ENCODE measurements around the gene TMEM60. TPM values are rescaled to one million over a fixed set of nuclear protein-coding genes. Genes with fewer than 3 reads are reported as not detected.

TMEM60 gene
- total RNA-seq, 4 donors from 2014 or later, result 0.51 to 27.6 (median 9.0) TPM

DNA sequence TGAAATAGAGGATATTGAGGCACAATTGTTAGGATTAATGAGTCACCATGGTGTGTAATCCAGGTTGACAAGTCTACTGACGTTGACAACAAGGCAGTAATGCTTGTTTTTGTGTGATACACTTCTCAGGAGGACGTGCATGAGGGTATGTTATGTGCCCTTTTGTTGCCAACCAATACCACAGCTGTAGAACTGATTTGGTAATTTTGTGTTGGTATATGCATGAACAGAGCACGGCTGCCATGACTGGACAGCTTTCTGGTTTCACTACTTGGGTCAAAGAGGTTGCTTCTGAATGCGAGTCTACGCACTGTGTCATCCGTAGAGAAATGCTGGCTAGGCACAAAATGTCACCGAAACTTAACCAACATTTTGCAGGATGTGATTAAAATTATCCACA is 33.2 kb upstream of the TMEM60 start:
- TF ChIP-seq, protein P1, sequence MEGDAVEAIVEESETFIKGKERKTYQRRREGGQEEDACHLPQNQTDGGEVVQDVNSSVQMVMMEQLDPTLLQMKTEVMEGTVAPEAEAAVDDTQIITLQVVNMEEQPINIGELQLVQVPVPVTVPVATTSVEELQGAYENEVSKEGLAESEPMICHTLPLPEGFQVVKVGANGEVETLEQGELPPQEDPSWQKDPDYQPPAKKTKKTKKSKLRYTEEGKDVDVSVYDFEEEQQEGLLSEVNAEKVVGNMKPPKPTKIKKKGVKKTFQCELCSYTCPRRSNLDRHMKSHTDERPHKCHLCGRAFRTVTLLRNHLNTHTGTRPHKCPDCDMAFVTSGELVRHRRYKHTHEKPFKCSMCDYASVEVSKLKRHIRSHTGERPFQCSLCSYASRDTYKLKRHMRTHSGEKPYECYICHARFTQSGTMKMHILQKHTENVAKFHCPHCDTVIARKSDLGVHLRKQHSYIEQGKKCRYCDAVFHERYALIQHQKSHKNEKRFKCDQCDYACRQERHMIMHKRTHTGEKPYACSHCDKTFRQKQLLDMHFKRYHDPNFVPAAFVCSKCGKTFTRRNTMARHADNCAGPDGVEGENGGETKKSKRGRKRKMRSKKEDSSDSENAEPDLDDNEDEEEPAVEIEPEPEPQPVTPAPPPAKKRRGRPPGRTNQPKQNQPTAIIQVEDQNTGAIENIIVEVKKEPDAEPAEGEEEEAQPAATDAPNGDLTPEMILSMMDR (IDR thresholded peaks at IDR 0.05), result no peak
- no peak for TF ChIP-seq POLR2A (IDR thresholded peaks at IDR 0.05)
- H3K4me3 ChIP-seq, result no peak overlapping the region
- intact Hi-C loops (cut with DNase I; ENCODE audit: low total_unique reads), result no loop called here
- H3K27ac ChIP-seq, result no peak overlapping the region
- no peaks in the 10 kb centered on the region for H3K36me3 ChIP-seq
- DNase-seq, result no peak
- H3K9me3 ChIP-seq, result no peaks in the 10 kb centered on the region
- H3K4me1 ChIP-seq, result no peaks in the 10 kb centered on the region
- H3K27me3 ChIP-seq, result no peaks in the 10 kb centered on the region

DNA sequence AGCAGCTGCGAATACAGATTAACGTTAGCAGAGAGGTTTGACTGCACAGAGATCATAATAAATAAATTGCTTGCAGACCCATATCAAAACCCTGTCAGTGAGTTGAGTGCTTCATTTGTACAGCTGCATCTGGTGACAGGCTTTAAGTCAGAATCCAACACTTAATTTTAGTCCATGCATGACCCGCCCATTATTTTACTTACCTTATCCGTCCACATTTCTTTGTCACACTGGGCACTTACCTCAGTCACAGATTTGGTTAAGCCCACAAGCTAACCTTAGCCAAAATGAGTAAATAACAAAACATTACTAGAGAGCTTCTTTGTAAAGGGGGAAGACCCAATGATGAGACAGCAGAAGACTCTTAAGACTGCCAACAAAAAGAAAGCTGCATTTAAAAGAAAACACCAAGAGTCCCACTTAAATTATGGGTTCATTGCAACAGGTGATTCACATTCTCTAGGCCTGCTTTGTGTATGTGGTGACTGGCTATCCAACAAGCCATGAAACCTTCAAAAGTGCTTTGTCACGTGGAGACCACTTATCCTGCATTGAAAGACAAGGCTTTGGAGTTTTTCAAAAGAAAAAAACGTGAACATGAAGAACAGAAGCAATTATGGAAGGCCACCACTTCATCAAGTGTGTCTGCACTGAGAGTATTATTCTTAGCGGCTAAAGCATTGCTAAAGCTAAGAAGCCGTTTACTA is 32.6 kb upstream of the TMEM60 start:
- no peak for DNase-seq
- TF ChIP-seq, protein P1 (IDR thresholded peaks at IDR 0.05), result no peak
- TF ChIP-seq POLR2A (IDR thresholded peaks at IDR 0.05), result no peak
- no peak overlapping the region for H3K27ac ChIP-seq
- no peaks in the 10 kb centered on the region for H3K36me3 ChIP-seq
- no peak overlapping the region for H3K4me3 ChIP-seq
- intact Hi-C loops (cut with DNase I; ENCODE audit: low total_unique reads), result no loop called here
- no peaks in the 10 kb centered on the region for H3K27me3 ChIP-seq
- peaks cover 0 to 2% of the 10 kb centered on the region in 2 donors for H3K9me3 ChIP-seq
- H3K4me1 ChIP-seq, result no peaks in the 10 kb centered on the region

GRCh38 chr7:77827999-77828398 is 29.8 kb upstream of the TMEM60 start:
- Histone ChIP-seq H3K36me3 (no peaks in the 10 kb centered on the region), H3K27me3 (no peaks in the 10 kb centered on the region), H3K9me3 (peaks cover 0 to 5% of the 10 kb centered on the region in 2 donors), H3K4me3 (no peak overlapping the region), H3K4me1 (no peaks in the 10 kb centered on the region), H3K27ac (no peak overlapping the region)
- DNase-seq, result no peak
- TF ChIP-seq POLR2A (IDR thresholded peaks at IDR 0.05), result no peak
- TF ChIP-seq, protein P1 (IDR thresholded peaks at IDR 0.05), result no peak
- intact Hi-C loops (cut with DNase I; ENCODE audit: low total_unique reads), result no loop called here

DNA sequence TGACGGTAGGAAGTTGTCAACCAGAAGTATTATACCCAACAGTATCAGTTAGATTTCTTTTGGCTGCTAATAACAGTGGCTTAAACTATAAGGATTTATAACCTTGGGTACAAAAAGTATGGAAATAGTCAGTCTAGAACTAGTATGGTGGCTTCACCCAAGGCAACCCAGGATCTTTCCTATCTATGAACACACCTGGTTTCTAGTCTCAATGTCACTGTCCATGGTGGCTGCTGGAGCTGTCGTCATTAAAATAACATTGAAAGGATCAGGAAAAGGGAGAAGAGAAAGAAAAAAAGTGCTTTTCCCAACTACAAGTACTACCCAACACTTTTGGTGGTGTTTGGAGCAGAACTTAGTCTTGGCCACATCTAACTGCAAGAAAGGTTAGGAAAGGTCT is 28.1 kb upstream of the TMEM60 start:
- no peak for TF ChIP-seq POLR2A (IDR thresholded peaks at IDR 0.05)
- TF ChIP-seq, protein P1 (IDR thresholded peaks at IDR 0.05), result no peak
- Histone ChIP-seq H3K27me3 (no peaks in the 10 kb centered on the region), H3K4me1 (no peaks in the 10 kb centered on the region), H3K4me3 (no peak overlapping the region), H3K36me3 (no peaks in the 10 kb centered on the region), H3K9me3 (peaks cover 0 to 7% of the 10 kb centered on the region in 2 donors), H3K27ac (no peak overlapping the region)
- intact Hi-C loops (cut with DNase I; ENCODE audit: low total_unique reads), result no loop called here
- no peak for DNase-seq

- Histone ChIP-seq H3K9me3 (peaks cover 0 to 14% of the 10 kb centered on the region in 2 donors), H3K4me3 (no peak overlapping the region), H3K27ac (no peak overlapping the region), H3K36me3 (no peaks in the 10 kb centered on the region), H3K27me3 (no peaks in the 10 kb centered on the region), H3K4me1 (no peaks in the 10 kb centered on the region)
- DNase-seq, result no peak
- TF ChIP-seq POLR2A (IDR thresholded peaks at IDR 0.05), result no peak
- TF ChIP-seq, protein P1 (IDR thresholded peaks at IDR 0.05), result no peak
- intact Hi-C loops (cut with DNase I; ENCODE audit: low total_unique reads), result no loop called here
These were observed 26.9 kb upstream of the TMEM60 start for GRCh38 chr7:77825131-77825530.
